HepG2 (cell line): ENCODE results near the gene KCNJ14. TPM values are rescaled to one million over a fixed set of nuclear protein-coding genes. Genes with fewer than 3 reads are reported as not detected.

Experiments
- ARNT ChIP-seq: fragments of 450-650 bp; IDR thresholded peaks from 2 replicates; pipeline ENCODE4 v1.6.1; 2017
- ATAD3A ChIP-seq: sonication (generic); formaldehyde crosslinking; IDR thresholded peaks from 2 replicates; pipeline ENCODE4 v1.4.0; 2020; ENCODE audit warnings: missing genetic modification reagents
- ELF1 ChIP-seq: sonication (generic); formaldehyde crosslinking; IDR thresholded peaks from 2 replicates; pipeline ENCODE4 v1.4.0; 2020; ENCODE audit warnings: missing genetic modification reagents
- FOXK1 ChIP-seq: sonication (generic); formaldehyde crosslinking; IDR thresholded peaks from 2 replicates; pipeline ENCODE4 v1.4.0; 2020; ENCODE audit warnings: low read depth, missing genetic modification reagents, borderline replicate concordance
- FOXP1 ChIP-seq, 2 experiments: fragments of 450-650 bp in 1 of 2; IDR thresholded peaks; 2 replicates each; pipeline ENCODE4 v1.6.1; 2017 to 2018; ENCODE audit warnings: antibody characterized with exemption in 1 of 2
- HNF4A ChIP-seq: sonication (generic); formaldehyde crosslinking; IDR thresholded peaks from 2 replicates; pipeline ENCODE4 v1.4.0; 2020; ENCODE audit warnings: missing genetic modification reagents
- NPAS2 ChIP-seq: sonication (generic); formaldehyde crosslinking; IDR thresholded peaks from 2 replicates; pipeline ENCODE4 v1.8.0; 2022; ENCODE audit warnings: mild to moderate bottlenecking, missing genetic modification reagents, borderline replicate concordance
- PAWR ChIP-seq: sonication (generic); formaldehyde crosslinking; IDR thresholded peaks from 2 replicates; pipeline ENCODE4 v1.4.0; 2020; ENCODE audit warnings: missing genetic modification reagents, mild to moderate bottlenecking, borderline replicate concordance
- PBX2 ChIP-seq: IDR thresholded peaks from 2 replicates; pipeline ENCODE4 v1.6.1; 2016; ENCODE audit warnings: control low read depth
- PITX1 ChIP-seq: sonication (generic); formaldehyde crosslinking; IDR thresholded peaks from 2 replicates; pipeline ENCODE4 v1.5.1; 2020; ENCODE audit warnings: mild to moderate bottlenecking, missing genetic modification reagents
- PRDM15 ChIP-seq: sonication (generic); formaldehyde crosslinking; IDR thresholded peaks from 2 replicates; pipeline ENCODE4 v1.4.0; 2020; ENCODE audit warnings: missing genetic modification reagents
- SMAD3 ChIP-seq: sonication (generic); formaldehyde crosslinking; IDR thresholded peaks from 2 replicates; pipeline ENCODE4 v1.4.0; 2020; ENCODE audit warnings: missing genetic modification reagents
- ZEB1 ChIP-seq: IDR thresholded peaks from 2 replicates; pipeline ENCODE4 v1.6.1; 2012; ENCODE audit warnings: mild to moderate bottlenecking, low read depth, inconsistent platforms; ENCODE audit not compliant: insufficient replicate concordance
- ZNF180 ChIP-seq: sonication (generic); formaldehyde crosslinking; IDR thresholded peaks from 2 replicates; pipeline ENCODE4 v1.4.0; 2020; ENCODE audit warnings: low read depth, missing genetic modification reagents, borderline replicate concordance
- ZNF547 ChIP-seq: sonication (generic); formaldehyde crosslinking; IDR thresholded peaks from 2 replicates; pipeline ENCODE4 v1.5.1; 2020; ENCODE audit warnings: mild to moderate bottlenecking, missing genetic modification reagents
- ZNF563 ChIP-seq: sonication (generic); formaldehyde crosslinking; IDR thresholded peaks from 2 replicates; pipeline ENCODE4 v1.8.0; 2022; ENCODE audit warnings: mild to moderate bottlenecking, moderate library complexity, missing genetic modification reagents
- ZNF615 ChIP-seq: sonication (generic); formaldehyde crosslinking; IDR thresholded peaks from 2 replicates; pipeline ENCODE4 v1.5.0; 2020; ENCODE audit warnings: mild to moderate bottlenecking, missing genetic modification reagents, borderline replicate concordance
- ZNF691 ChIP-seq: sonication (generic); formaldehyde crosslinking; IDR thresholded peaks from 2 replicates; pipeline ENCODE4 v1.4.0; 2020; ENCODE audit warnings: missing genetic modification reagents, low read depth, mild to moderate bottlenecking, borderline replicate concordance
- ZNF746 ChIP-seq: sonication (generic); formaldehyde crosslinking; IDR thresholded peaks from 2 replicates; pipeline ENCODE4 v1.8.0; 2022; ENCODE audit warnings: mild to moderate bottlenecking, missing genetic modification reagents
- ZNF766 ChIP-seq: sonication (generic); formaldehyde crosslinking; IDR thresholded peaks from 2 replicates; pipeline ENCODE4 v1.5.0; 2020; ENCODE audit warnings: missing genetic modification reagents, borderline replicate concordance
- ZNF768 ChIP-seq: sonication (generic); formaldehyde crosslinking; IDR thresholded peaks from 2 replicates; pipeline ENCODE4 v1.4.0; 2020; ENCODE audit warnings: missing genetic modification reagents
- ZNF777 ChIP-seq: sonication (generic); formaldehyde crosslinking; IDR thresholded peaks from 2 replicates; pipeline ENCODE4 v1.4.0; 2020; ENCODE audit warnings: missing genetic modification reagents
- ZZZ3 ChIP-seq: sonication (generic); formaldehyde crosslinking; IDR thresholded peaks from 2 replicates; pipeline ENCODE4 v1.4.0; 2020; ENCODE audit warnings: missing genetic modification reagents, mild to moderate bottlenecking, borderline replicate concordance
- polyA plus RNA-seq, 8 experiments: library from polyadenylated mRNA; depleted of rRNA in 3 of 8; stranded (reverse) in 7 of 8; unstranded in 1 of 8; fragments of >200 nt; fragmentation: Illumina TruSeq in 4 of 8; extraction: Trizol in 4 of 8; gene quantifications; 2 replicates each; pipeline versions ENCODE4 v1.2.1 to v1.2.3, GENCODE V29; 2011 to 2016; ENCODE audit warnings: low read depth in 4 of 8, missing spikeins in 1 of 8, mixed read lengths in 1 of 8; ENCODE audit not compliant: insufficient read depth in 1 of 8
- total RNA-seq, 5 experiments: library from RNA; depleted of rRNA; stranded (reverse); fragments of >200 nt; fragmentation: Illumina TruSeq; extraction: Trizol; gene quantifications; 2 replicates each; pipeline ENCODE4 v1.2.3, GENCODE V29; 2016; ENCODE audit warnings: low read depth in 1 of 5

KCNJ14 gene
- total and polyA plus RNA-seq, 2 of the 13 experiments (the other 11 are each of a cell fraction or from before 2014, with no cell fraction given): 0.20 to 0.51 TPM

GRCh38 chr19:48445606-48446481 lies 9.5 kb upstream of the KCNJ14 start, which contains the start of gene GRWD1 (continued):
- TF ChIP-seq PRDM15 (CRISPR knock-in tag) (no peak), ELF1 (CRISPR knock-in tag) (peak; percentile 96), FOXP1 (IDR thresholded peaks at IDR 0.05) (no peak), FOXP1 (CRISPR knock-in tag; IDR thresholded peaks at IDR 0.05) (no peak), NPAS2 (CRISPR knock-in tag) (no peak), ZNF547 (CRISPR knock-in tag) (no peak; the same call in 1 of the 2 replicates), ZNF766 (peak; percentile 61; the same call in 1 of the 2 replicates), ZNF691 (CRISPR knock-in tag) (no peak; the same call in 1 of the 2 replicates), HNF4A (CRISPR knock-in tag) (no peak; the same call in 1 of the 2 replicates), PBX2 (no peak), ZNF746 (CRISPR knock-in tag) (no peak), ZNF615 (peak; percentile 55; the same call in 1 of the 2 replicates), ZNF768 (CRISPR knock-in tag) (no peak), SMAD3 (CRISPR knock-in tag) (no peak), ZNF563 (peak; percentile 42; the same call in 1 of the 2 replicates), ZEB1 (no peak), ZNF180 (no peak), ATAD3A (CRISPR knock-in tag) (no peak), ZZZ3 (no peak), ARNT (no peak), FOXK1 (CRISPR knock-in tag) (no peak; the same call in 1 of the 2 replicates), PAWR (CRISPR knock-in tag) (no peak), ZNF777 (0 out of 2 replicates have a peak, but pooled peaks have one; percentile 27), PITX1 (CRISPR knock-in tag) (no peak)
